ENCODE measurements around the gene EFNA3. TPM values are rescaled to one million over a fixed set of nuclear protein-coding genes. Genes with fewer than 3 reads are reported as not detected.
A peak's percentile ranks its signal among the peaks of the same experiment; 100 is the strongest.

Gene EFNA3
- total RNA-seq, 1 experiment from 2014 or later, result 12.5 TPM

- no peaks in the 10 kb centered on the region; the same call in 1 of the 2 replicates for H3K36me3 Mint-ChIP-seq
- H3K4me1 Mint-ChIP-seq, result peaks cover 53% of the 10 kb centered on the region
- ChIA-PET POLR2A (interaction anchor here (1.0 to 1.6 kb wide), 4 partner anchors 9 to 47 kb away, joined by 4 to 5 read pairs (median 5); partner anchors contain the start of genes KRTCAP2 and SLC50A1), CTCF (interaction anchor here (0.6 to 12.9 kb wide), 16 partner anchors 9 to 567 kb away, joined by 3 to 164 read pairs (median 4); partner anchors contain the start of genes ADAM15, EFNA4, KRTCAP2 and SLC50A1)
- ATAC-seq, result peak; percentile 5; the same call in 1 of the 2 replicates
- no peaks in the 10 kb centered on the region for H3K9me3 Mint-ChIP-seq
- H3K4me3 Mint-ChIP-seq, result peak overlapping the region; percentile 90
- H3K27me3 Mint-ChIP-seq (ENCODE audit: low read depth), result peaks cover 58% of the 10 kb centered on the region
- no peak overlapping the region for H3K27ac Mint-ChIP-seq
- peak; percentile 52 for DNase-seq (ENCODE audit: low spot score)
- TF ChIP-seq NR3C1 (CRISPR knock-in tag; conservative IDR thresholded peaks at IDR 0.05; ENCODE audit: low read depth), result 0 out of 2 replicates have a peak, but pooled peaks have one; percentile 81
- TF ChIP-seq TP53 (CRISPR knock-in tag; IDR thresholded peaks at IDR 0.05), result peak; percentile 90
- TF ChIP-seq OVOL2 (CRISPR knock-in tag; IDR thresholded peaks at IDR 0.05; ENCODE audit: borderline replicate concordance), result no peak
- peak; percentile 76 for TF ChIP-seq RELA (CRISPR knock-in tag; IDR thresholded peaks at IDR 0.05; ENCODE audit: borderline replicate concordance)
- no peak for TF ChIP-seq SOX15 (CRISPR knock-in tag; IDR thresholded peaks at IDR 0.05)
- TF ChIP-seq, protein P1, sequence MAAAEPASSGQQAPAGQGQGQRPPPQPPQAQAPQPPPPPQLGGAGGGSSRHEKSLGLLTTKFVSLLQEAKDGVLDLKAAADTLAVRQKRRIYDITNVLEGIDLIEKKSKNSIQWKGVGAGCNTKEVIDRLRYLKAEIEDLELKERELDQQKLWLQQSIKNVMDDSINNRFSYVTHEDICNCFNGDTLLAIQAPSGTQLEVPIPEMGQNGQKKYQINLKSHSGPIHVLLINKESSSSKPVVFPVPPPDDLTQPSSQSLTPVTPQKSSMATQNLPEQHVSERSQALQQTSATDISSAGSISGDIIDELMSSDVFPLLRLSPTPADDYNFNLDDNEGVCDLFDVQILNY (CRISPR knock-in tag; IDR thresholded peaks at IDR 0.05), result 0 out of 2 replicates have a peak, but pooled peaks have one; percentile 55
- TF ChIP-seq AFF4 (CRISPR knock-in tag; IDR thresholded peaks at IDR 0.05; ENCODE audit: borderline replicate concordance), result 0 out of 2 replicates have a peak, but pooled peaks have one; percentile 30
- TF ChIP-seq FOXP1 (CRISPR knock-in tag; IDR thresholded peaks at IDR 0.05; ENCODE audit: borderline replicate concordance), result peak; percentile 85
- TF ChIP-seq ETV6 (CRISPR knock-in tag; IDR thresholded peaks at IDR 0.05), result peak; percentile 68; the same call in 1 of the 2 replicates
- no peak for TF ChIP-seq MXD4 (CRISPR knock-in tag; IDR thresholded peaks at IDR 0.05; ENCODE audit: borderline replicate concordance)
- TF ChIP-seq, protein P2, sequence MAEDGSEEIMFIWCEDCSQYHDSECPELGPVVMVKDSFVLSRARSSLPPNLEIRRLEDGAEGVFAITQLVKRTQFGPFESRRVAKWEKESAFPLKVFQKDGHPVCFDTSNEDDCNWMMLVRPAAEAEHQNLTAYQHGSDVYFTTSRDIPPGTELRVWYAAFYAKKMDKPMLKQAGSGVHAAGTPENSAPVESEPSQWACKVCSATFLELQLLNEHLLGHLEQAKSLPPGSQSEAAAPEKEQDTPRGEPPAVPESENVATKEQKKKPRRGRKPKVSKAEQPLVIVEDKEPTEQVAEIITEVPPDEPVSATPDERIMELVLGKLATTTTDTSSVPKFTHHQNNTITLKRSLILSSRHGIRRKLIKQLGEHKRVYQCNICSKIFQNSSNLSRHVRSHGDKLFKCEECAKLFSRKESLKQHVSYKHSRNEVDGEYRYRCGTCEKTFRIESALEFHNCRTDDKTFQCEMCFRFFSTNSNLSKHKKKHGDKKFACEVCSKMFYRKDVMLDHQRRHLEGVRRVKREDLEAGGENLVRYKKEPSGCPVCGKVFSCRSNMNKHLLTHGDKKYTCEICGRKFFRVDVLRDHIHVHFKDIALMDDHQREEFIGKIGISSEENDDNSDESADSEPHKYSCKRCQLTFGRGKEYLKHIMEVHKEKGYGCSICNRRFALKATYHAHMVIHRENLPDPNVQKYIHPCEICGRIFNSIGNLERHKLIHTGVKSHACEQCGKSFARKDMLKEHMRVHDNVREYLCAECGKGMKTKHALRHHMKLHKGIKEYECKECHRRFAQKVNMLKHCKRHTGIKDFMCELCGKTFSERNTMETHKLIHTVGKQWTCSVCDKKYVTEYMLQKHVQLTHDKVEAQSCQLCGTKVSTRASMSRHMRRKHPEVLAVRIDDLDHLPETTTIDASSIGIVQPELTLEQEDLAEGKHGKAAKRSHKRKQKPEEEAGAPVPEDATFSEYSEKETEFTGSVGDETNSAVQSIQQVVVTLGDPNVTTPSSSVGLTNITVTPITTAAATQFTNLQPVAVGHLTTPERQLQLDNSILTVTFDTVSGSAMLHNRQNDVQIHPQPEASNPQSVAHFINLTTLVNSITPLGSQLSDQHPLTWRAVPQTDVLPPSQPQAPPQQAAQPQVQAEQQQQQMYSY (CRISPR knock-in tag; IDR thresholded peaks at IDR 0.05), result peak; percentile 90
- no peak for TF ChIP-seq MLX (CRISPR knock-in tag; IDR thresholded peaks at IDR 0.05)
- peak; percentile 67; the same call in 1 of the 2 replicates for TF ChIP-seq NFE2L1 (CRISPR knock-in tag; IDR thresholded peaks at IDR 0.05)
- TF ChIP-seq MYBL2 (CRISPR knock-in tag; IDR thresholded peaks at IDR 0.05), result peak; percentile 68
- TF ChIP-seq JUN (CRISPR knock-in tag; IDR thresholded peaks at IDR 0.05), result peak; percentile 49; the same call in 1 of the 2 replicates
- TF ChIP-seq ZNF263 (CRISPR knock-in tag; IDR thresholded peaks at IDR 0.05; ENCODE audit: low read depth), result 0 out of 2 replicates have a peak, but pooled peaks have one; percentile 42
- peak; percentile 50; the same call in 1 of the 2 replicates for TF ChIP-seq SP1 (CRISPR knock-in tag; conservative IDR thresholded peaks at IDR 0.05)
- TF ChIP-seq ARID4B (CRISPR knock-in tag; IDR thresholded peaks at IDR 0.05; ENCODE audit: borderline replicate concordance), result 0 out of 2 replicates have a peak, but pooled peaks have one; percentile 54
- peak; percentile 63; the same call in 1 of the 2 replicates for TF ChIP-seq HMGXB4 (CRISPR knock-in tag; IDR thresholded peaks at IDR 0.05)
- no peak for TF ChIP-seq EMX1 (CRISPR knock-in tag; IDR thresholded peaks at IDR 0.05)
- TF ChIP-seq GTF2I (CRISPR knock-in tag; conservative IDR thresholded peaks at IDR 0.05), result no peak
Measured at GRCh38 chr1:155125946-155126555, 47.4 kb downstream of the EFNA3 start.
